A673 (cell line): Measurements from ENCODE around the gene ANKRD11.

Experiments used
- EZH2 ChIP-seq: fragments of 200-600 bp; sonication (generic); IDR thresholded peaks from 2 replicates; pipeline ENCODE4 v1.6.1; 2017; ENCODE audit warnings: borderline replicate concordance, low read depth, mild to moderate bottlenecking, mixed read lengths, antibody characterized with exemption, low read length; ENCODE audit not compliant: poor library complexity, severe bottlenecking
- TF ChIP-seq, protein P1 (sequence below): fragments of 300-800, 200-600 bp; sonication (generic); conservative IDR thresholded peaks from 2 replicates; pipeline ENCODE4 v1.5.1; 2017; ENCODE audit warnings: low read depth, mild to moderate bottlenecking, antibody characterized with exemption, low read length, moderate library complexity, mixed read lengths

DNA sequence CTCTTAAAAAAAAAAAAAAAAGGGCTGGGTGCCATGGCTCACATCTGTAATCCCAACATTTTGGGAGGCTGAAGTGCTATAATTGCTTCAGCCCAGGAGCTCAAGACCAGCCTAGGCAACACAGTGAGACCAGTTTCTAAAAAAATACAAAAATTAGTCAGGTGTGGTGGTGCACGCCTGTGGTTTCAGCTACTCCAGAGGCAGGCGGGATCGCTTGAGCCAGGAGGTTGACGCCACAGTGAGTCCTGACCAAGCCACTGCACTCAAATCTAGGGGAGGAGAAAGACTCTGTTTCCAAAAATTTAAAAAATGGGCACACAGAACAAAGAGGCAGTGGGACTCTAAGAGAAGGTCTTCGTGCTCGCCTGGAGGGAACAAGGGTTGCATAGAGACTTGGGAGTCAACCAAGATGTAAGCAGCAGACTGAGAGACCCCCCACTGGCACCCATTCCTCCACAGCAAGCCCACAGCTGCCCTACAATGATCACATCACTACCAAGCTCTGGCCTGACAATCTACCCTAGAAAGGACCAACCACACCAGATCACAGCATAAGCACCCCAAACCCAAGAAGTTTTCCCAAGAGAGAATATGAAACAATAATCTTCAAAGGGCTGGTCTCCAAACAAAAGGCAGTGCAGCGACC is 121.6 kb downstream of the ANKRD11 start:
- TF ChIP-seq EZH2: no peak
- TF ChIP-seq, protein P1, sequence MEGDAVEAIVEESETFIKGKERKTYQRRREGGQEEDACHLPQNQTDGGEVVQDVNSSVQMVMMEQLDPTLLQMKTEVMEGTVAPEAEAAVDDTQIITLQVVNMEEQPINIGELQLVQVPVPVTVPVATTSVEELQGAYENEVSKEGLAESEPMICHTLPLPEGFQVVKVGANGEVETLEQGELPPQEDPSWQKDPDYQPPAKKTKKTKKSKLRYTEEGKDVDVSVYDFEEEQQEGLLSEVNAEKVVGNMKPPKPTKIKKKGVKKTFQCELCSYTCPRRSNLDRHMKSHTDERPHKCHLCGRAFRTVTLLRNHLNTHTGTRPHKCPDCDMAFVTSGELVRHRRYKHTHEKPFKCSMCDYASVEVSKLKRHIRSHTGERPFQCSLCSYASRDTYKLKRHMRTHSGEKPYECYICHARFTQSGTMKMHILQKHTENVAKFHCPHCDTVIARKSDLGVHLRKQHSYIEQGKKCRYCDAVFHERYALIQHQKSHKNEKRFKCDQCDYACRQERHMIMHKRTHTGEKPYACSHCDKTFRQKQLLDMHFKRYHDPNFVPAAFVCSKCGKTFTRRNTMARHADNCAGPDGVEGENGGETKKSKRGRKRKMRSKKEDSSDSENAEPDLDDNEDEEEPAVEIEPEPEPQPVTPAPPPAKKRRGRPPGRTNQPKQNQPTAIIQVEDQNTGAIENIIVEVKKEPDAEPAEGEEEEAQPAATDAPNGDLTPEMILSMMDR: no peak
